ENCODE measurements around the gene AOPEP.

DNA sequence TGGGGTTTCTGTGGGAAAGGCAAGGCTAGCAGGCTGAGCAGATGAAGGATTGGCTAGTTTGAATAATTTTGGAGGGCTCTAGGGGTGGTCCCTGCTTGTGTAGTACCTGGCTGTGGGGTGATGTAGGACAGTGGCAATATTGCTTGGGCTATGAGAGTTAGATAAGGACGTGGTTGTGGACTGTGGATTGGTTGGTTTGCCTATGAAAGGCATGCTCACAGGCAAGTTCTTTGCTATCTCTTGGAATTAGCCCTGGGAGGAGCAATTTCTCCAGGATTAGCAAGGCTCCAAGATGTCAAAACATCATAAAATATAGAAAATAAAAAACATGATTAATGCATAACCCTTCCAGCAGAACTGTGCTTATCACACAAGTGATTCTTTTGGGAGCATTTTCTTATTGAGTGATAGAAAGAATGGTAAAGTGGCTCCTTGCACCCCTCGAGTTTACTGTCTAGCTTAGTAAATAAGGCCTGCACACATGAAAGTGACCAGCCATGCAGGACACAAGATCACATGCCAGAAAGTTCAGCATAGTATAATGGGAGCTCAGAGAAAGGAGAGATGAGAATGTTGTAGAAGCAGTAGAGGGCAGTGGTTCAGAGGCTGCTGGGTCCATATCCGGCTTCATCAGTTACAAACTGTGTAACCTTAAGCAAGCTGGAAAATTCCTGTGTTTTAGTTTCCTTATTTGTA lies 13.8 kb downstream of the AOPEP start:
- TF ChIP-seq TP53 (CRISPR knock-in tag; IDR thresholded peaks at IDR 0.05) (no peak), FOXJ3 (CRISPR knock-in tag; IDR thresholded peaks at IDR 0.05; ENCODE audit: borderline replicate concordance) (no peak), ZNF317 (CRISPR knock-in tag; IDR thresholded peaks at IDR 0.05; ENCODE audit: borderline replicate concordance, low read depth) (no peak), NFATC4 (CRISPR knock-in tag; IDR thresholded peaks at IDR 0.05) (no peak)
- TF ChIP-seq, protein P1, sequence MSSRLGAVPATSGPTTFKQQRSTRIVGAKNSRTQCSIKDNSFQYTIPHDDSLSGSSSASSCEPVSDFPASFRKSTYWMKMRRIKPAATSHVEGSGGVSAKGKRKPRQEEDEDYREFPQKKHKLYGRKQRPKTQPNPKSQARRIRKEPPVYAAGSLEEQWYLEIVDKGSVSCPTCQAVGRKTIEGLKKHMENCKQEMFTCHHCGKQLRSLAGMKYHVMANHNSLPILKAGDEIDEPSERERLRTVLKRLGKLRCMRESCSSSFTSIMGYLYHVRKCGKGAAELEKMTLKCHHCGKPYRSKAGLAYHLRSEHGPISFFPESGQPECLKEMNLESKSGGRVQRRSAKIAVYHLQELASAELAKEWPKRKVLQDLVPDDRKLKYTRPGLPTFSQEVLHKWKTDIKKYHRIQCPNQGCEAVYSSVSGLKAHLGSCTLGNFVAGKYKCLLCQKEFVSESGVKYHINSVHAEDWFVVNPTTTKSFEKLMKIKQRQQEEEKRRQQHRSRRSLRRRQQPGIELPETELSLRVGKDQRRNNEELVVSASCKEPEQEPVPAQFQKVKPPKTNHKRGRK (CRISPR knock-in tag; IDR thresholded peaks at IDR 0.05; ENCODE audit: borderline replicate concordance), result no peak
- TF ChIP-seq, protein P2, sequence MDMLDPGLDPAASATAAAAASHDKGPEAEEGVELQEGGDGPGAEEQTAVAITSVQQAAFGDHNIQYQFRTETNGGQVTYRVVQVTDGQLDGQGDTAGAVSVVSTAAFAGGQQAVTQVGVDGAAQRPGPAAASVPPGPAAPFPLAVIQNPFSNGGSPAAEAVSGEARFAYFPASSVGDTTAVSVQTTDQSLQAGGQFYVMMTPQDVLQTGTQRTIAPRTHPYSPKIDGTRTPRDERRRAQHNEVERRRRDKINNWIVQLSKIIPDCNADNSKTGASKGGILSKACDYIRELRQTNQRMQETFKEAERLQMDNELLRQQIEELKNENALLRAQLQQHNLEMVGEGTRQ (CRISPR knock-in tag; IDR thresholded peaks at IDR 0.05), result no peak
- TF ChIP-seq, protein P3, sequence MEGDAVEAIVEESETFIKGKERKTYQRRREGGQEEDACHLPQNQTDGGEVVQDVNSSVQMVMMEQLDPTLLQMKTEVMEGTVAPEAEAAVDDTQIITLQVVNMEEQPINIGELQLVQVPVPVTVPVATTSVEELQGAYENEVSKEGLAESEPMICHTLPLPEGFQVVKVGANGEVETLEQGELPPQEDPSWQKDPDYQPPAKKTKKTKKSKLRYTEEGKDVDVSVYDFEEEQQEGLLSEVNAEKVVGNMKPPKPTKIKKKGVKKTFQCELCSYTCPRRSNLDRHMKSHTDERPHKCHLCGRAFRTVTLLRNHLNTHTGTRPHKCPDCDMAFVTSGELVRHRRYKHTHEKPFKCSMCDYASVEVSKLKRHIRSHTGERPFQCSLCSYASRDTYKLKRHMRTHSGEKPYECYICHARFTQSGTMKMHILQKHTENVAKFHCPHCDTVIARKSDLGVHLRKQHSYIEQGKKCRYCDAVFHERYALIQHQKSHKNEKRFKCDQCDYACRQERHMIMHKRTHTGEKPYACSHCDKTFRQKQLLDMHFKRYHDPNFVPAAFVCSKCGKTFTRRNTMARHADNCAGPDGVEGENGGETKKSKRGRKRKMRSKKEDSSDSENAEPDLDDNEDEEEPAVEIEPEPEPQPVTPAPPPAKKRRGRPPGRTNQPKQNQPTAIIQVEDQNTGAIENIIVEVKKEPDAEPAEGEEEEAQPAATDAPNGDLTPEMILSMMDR (IDR thresholded peaks at IDR 0.05), result no peak
- TF ChIP-seq, protein P4, sequence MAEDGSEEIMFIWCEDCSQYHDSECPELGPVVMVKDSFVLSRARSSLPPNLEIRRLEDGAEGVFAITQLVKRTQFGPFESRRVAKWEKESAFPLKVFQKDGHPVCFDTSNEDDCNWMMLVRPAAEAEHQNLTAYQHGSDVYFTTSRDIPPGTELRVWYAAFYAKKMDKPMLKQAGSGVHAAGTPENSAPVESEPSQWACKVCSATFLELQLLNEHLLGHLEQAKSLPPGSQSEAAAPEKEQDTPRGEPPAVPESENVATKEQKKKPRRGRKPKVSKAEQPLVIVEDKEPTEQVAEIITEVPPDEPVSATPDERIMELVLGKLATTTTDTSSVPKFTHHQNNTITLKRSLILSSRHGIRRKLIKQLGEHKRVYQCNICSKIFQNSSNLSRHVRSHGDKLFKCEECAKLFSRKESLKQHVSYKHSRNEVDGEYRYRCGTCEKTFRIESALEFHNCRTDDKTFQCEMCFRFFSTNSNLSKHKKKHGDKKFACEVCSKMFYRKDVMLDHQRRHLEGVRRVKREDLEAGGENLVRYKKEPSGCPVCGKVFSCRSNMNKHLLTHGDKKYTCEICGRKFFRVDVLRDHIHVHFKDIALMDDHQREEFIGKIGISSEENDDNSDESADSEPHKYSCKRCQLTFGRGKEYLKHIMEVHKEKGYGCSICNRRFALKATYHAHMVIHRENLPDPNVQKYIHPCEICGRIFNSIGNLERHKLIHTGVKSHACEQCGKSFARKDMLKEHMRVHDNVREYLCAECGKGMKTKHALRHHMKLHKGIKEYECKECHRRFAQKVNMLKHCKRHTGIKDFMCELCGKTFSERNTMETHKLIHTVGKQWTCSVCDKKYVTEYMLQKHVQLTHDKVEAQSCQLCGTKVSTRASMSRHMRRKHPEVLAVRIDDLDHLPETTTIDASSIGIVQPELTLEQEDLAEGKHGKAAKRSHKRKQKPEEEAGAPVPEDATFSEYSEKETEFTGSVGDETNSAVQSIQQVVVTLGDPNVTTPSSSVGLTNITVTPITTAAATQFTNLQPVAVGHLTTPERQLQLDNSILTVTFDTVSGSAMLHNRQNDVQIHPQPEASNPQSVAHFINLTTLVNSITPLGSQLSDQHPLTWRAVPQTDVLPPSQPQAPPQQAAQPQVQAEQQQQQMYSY (CRISPR knock-in tag; IDR thresholded peaks at IDR 0.05), result no peak
- TF ChIP-seq, protein P5, sequence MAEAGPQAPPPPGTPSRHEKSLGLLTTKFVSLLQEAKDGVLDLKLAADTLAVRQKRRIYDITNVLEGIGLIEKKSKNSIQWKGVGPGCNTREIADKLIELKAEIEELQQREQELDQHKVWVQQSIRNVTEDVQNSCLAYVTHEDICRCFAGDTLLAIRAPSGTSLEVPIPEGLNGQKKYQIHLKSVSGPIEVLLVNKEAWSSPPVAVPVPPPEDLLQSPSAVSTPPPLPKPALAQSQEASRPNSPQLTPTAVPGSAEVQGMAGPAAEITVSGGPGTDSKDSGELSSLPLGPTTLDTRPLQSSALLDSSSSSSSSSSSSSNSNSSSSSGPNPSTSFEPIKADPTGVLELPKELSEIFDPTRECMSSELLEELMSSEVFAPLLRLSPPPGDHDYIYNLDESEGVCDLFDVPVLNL (CRISPR knock-in tag; IDR thresholded peaks at IDR 0.05; ENCODE audit: borderline replicate concordance, low read depth), result no peak
- TF ChIP-seq, protein P6, sequence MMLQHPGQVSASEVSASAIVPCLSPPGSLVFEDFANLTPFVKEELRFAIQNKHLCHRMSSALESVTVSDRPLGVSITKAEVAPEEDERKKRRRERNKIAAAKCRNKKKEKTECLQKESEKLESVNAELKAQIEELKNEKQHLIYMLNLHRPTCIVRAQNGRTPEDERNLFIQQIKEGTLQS (CRISPR knock-in tag; conservative IDR thresholded peaks at IDR 0.05), result no peak

Measured in WTC11 (cell line).